IPS-NIHi11 (cell line): ENCODE measurements around the gene DISC1.
"Not testable (repeated sequence)": the region's sequence is repeated elsewhere in the genome, so short reads cannot be mapped to it uniquely, and the experiment has no call there.

Experiments
- DNase-seq: peaks from one replicate; pipeline ENCODE4 v3.0.0; 2012; ENCODE audit warnings: mixed read lengths, low spot score

The DISC1 gene

GRCh38 chr1:231638647-231639046, 12.1 kb downstream of the DISC1 start:
- no peak for DNase-seq

GRCh38 chr1:231639819-231640218, 13.2 kb downstream of the DISC1 start:
- no peak for DNase-seq

GRCh38 chr1:231641444-231641843, 14.9 kb downstream of the DISC1 start:
- not testable (repeated sequence) for DNase-seq

- DNase-seq: not testable (repeated sequence)
Observed at GRCh38 chr1:231642061-231642460, 15.5 kb downstream of the DISC1 start.

- DNase-seq: no peak
Observed at GRCh38 chr1:231642618-231643017, 16.0 kb downstream of the DISC1 start.

- DNase-seq: no peak
Observed at GRCh38 chr1:231643071-231643934, 16.7 kb downstream of the DISC1 start.

GRCh38 chr1:231643935-231644237, 17.3 kb downstream of the DISC1 start:
- DNase-seq: no peak

GRCh38 chr1:231645634-231646033, 19.0 kb downstream of the DISC1 start:
- not testable (repeated sequence) for DNase-seq

GRCh38 chr1:231646165-231646564, 19.6 kb downstream of the DISC1 start:
- not testable (repeated sequence) for DNase-seq

GRCh38 chr1:231651621-231652260, 25.2 kb downstream of the DISC1 start:
- not testable (repeated sequence) for DNase-seq

- no peak for DNase-seq
Observed at GRCh38 chr1:231653632-231654031, 27.0 kb downstream of the DISC1 start.

- no peak for DNase-seq
Observed at GRCh38 chr1:231656741-231657140, 30.2 kb downstream of the DISC1 start.

- not testable (repeated sequence) for DNase-seq
Observed at GRCh38 chr1:231658223-231658622, 31.6 kb downstream of the DISC1 start.

GRCh38 chr1:231660198-231660597, 33.6 kb downstream of the DISC1 start:
- no peak for DNase-seq

- no peak for DNase-seq
Observed at GRCh38 chr1:231663211-231663792, 36.7 kb downstream of the DISC1 start.

GRCh38 chr1:231665101-231665500, 38.5 kb downstream of the DISC1 start:
- DNase-seq: no peak

GRCh38 chr1:231665726-231666125, 39.1 kb downstream of the DISC1 start:
- DNase-seq: no peak

GRCh38 chr1:231666220-231666936, 39.8 kb downstream of the DISC1 start:
- DNase-seq: no peak

GRCh38 chr1:231666937-231667608, 40.5 kb downstream of the DISC1 start:
- DNase-seq: no peak

GRCh38 chr1:231667896-231668506, 41.4 kb downstream of the DISC1 start:
- no peak for DNase-seq

- no peak for DNase-seq
Observed at GRCh38 chr1:231668826-231669225, 42.2 kb downstream of the DISC1 start.
